ENCODE data around the gene REV3L.

Gene REV3L

GRCh38 chr6:111367393-111368088 is 115.5 kb downstream of the REV3L start:
- TF ChIP-seq EZH2phosphoT487 (IDR thresholded peaks at IDR 0.05; ENCODE audit: low read depth) (no peak), CTCF (IDR thresholded peaks at IDR 0.05; ENCODE audit: low read depth, low read length) (no peak)
- Histone ChIP-seq H3K36me3 (replicated peaks; ENCODE audit: low read depth, low read length) (peaks cover 14% of the 10 kb centered on the region), H3K4me2 (ENCODE audit: low read length) (peak overlapping the region; percentile 59)

GRCh38 chr6:111361648-111362047 is 121.4 kb downstream of the REV3L start:
- no peaks in the 10 kb centered on the region for H4K20me1 ChIP-seq (ENCODE audit: insufficient read depth, low read length)
- peaks cover 6% of the 10 kb centered on the region for H3K36me3 ChIP-seq (replicated peaks; ENCODE audit: low read depth, low read length)
- H3K27ac ChIP-seq (ENCODE audit: low read length) = no peak overlapping the region
- peaks cover 7% of the 10 kb centered on the region for H3K4me1 ChIP-seq (ENCODE audit: low read length)
- no peak overlapping the region for H3K4me3 ChIP-seq (ENCODE audit: low read length)
- no peaks in the 10 kb centered on the region for H3K9me3 ChIP-seq (ENCODE audit: insufficient read depth, low read length)
- H2AFZ ChIP-seq (ENCODE audit: low read depth, low read length) = no peak overlapping the region
- no peak for TF ChIP-seq EZH2phosphoT487 (IDR thresholded peaks at IDR 0.05; ENCODE audit: low read depth)
- TF ChIP-seq CTCF (IDR thresholded peaks at IDR 0.05; ENCODE audit: low read depth, low read length) = peak; percentile 23; the same call in 1 of the 2 replicates
- H3K9ac ChIP-seq (ENCODE audit: low read length) = no peak overlapping the region
- no peak overlapping the region for H3K4me2 ChIP-seq (ENCODE audit: low read length)
- H3K27me3 ChIP-seq (ENCODE audit: low read depth, low read length) = no peaks in the 10 kb centered on the region
- no peaks in the 10 kb centered on the region for H3K79me2 ChIP-seq (ENCODE audit: low read length)

More at GRCh38 chr6:111367393-111368088, 115.5 kb downstream of the REV3L start:
- Histone ChIP-seq H2AFZ (ENCODE audit: low read depth, low read length) (no peak overlapping the region), H3K4me3 (ENCODE audit: low read length) (peak overlapping the region; percentile 18; the same call in 1 of the 2 replicates), H4K20me1 (ENCODE audit: insufficient read depth, low read length) (no peaks in the 10 kb centered on the region), H3K27me3 (ENCODE audit: low read depth, low read length) (no peaks in the 10 kb centered on the region), H3K79me2 (ENCODE audit: low read length) (no peaks in the 10 kb centered on the region), H3K9ac (ENCODE audit: low read length) (0 out of 2 replicates have a peak overlapping the region, but pooled peaks have one; percentile 10), H3K4me1 (ENCODE audit: low read length) (peaks cover 31% of the 10 kb centered on the region), H3K27ac (ENCODE audit: low read length) (peak overlapping the region; percentile 44), H3K9me3 (ENCODE audit: insufficient read depth, low read length) (no peaks in the 10 kb centered on the region)

GRCh38 chr6:111358454-111358853 is 124.6 kb downstream of the REV3L start:
- peaks cover 8% of the 10 kb centered on the region for H3K36me3 ChIP-seq (replicated peaks; ENCODE audit: low read depth, low read length)
- no peak overlapping the region for H3K4me3 ChIP-seq (ENCODE audit: low read length)
- TF ChIP-seq EZH2phosphoT487 (IDR thresholded peaks at IDR 0.05; ENCODE audit: low read depth) (no peak), CTCF (IDR thresholded peaks at IDR 0.05; ENCODE audit: low read depth, low read length) (no peak)
- no peaks in the 10 kb centered on the region for H4K20me1 ChIP-seq (ENCODE audit: insufficient read depth, low read length)
- no peak overlapping the region for H3K27ac ChIP-seq (ENCODE audit: low read length)
- no peak overlapping the region for H3K4me2 ChIP-seq (ENCODE audit: low read length)
- no peak overlapping the region for H3K9ac ChIP-seq (ENCODE audit: low read length)
- H3K9me3 ChIP-seq (ENCODE audit: insufficient read depth, low read length) = no peaks in the 10 kb centered on the region
- peaks cover 3% of the 10 kb centered on the region; the same call in 1 of the 2 replicates for H3K4me1 ChIP-seq (ENCODE audit: low read length)
- H3K27me3 ChIP-seq (ENCODE audit: low read depth, low read length) = no peaks in the 10 kb centered on the region
- no peak overlapping the region for H2AFZ ChIP-seq (ENCODE audit: low read depth, low read length)
- H3K79me2 ChIP-seq (ENCODE audit: low read length) = no peaks in the 10 kb centered on the region

- TF ChIP-seq CTCF (IDR thresholded peaks at IDR 0.05; ENCODE audit: low read depth, low read length) (no peak), EZH2phosphoT487 (IDR thresholded peaks at IDR 0.05; ENCODE audit: low read depth) (no peak)
- peaks cover 3% of the 10 kb centered on the region; the same call in 1 of the 2 replicates for H3K4me1 ChIP-seq (ENCODE audit: low read length)
- H4K20me1 ChIP-seq (ENCODE audit: insufficient read depth, low read length) = no peaks in the 10 kb centered on the region
- H3K79me2 ChIP-seq (ENCODE audit: low read length) = no peaks in the 10 kb centered on the region
- H3K27ac ChIP-seq (ENCODE audit: low read length) = no peak overlapping the region
- H3K36me3 ChIP-seq (replicated peaks; ENCODE audit: low read depth, low read length) = peaks cover 8% of the 10 kb centered on the region
- H3K9ac ChIP-seq (ENCODE audit: low read length) = no peak overlapping the region
- H3K4me2 ChIP-seq (ENCODE audit: low read length) = no peak overlapping the region
- no peak overlapping the region for H2AFZ ChIP-seq (ENCODE audit: low read depth, low read length)
- no peaks in the 10 kb centered on the region for H3K27me3 ChIP-seq (ENCODE audit: low read depth, low read length)
- no peaks in the 10 kb centered on the region for H3K9me3 ChIP-seq (ENCODE audit: insufficient read depth, low read length)
- H3K4me3 ChIP-seq (ENCODE audit: low read length) = no peak overlapping the region
Observed at GRCh38 chr6:111357705-111358104, 125.3 kb downstream of the REV3L start.

Data from OCI-LY3 (cell line).